Pancreas (tissue), 10 donors: ENCODE measurements around the gene UBQLN4. TPM values are rescaled to one million over a fixed set of nuclear protein-coding genes. Genes with fewer than 3 reads are reported as not detected.
"Not testable (repeated sequence)": the region's sequence is repeated elsewhere in the genome, so short reads cannot be mapped to it uniquely, and the experiment has no call there.

Experiments
- ATAC-seq, 4 donors: fragments of 200-7000 bp; cut with Tn5 transposase; one replicate each; pipeline versions ENCODE4 v1.8.0 to v1.9.1; 2020; ENCODE audit warnings: mild to moderate bottlenecking in 4 of 4, moderate library complexity in 4 of 4
- DNase-seq, 6 donors: peaks; one replicate each; pipeline ENCODE4 v3.0.0-alpha.2; 2020
- FAIRE-seq: peaks from 2 replicates; lab custom pipeline; 2012; peaks lifted over from hg19 to GRCh38; lab: Jason Lieb, UNC
- H3K27ac ChIP-seq, 4 donors: fragments of 200-600 bp; sonication (generic); 1 replicate in 3 of 4; 2 replicates in 1 of 4; pipeline versions ENCODE4 v1.5.0 to v1.8.0; 2020
- H3K27me3 ChIP-seq, 4 donors: fragments of 200-600 bp; one replicate each; pipeline ENCODE4 v1.8.0; 2021
- H3K36me3 ChIP-seq, 3 donors: fragments of 200-600 bp; sonication (generic) in 1 of 3; one replicate each; pipeline versions ENCODE4 v1.5.0 to v1.8.0; 2020 to 2021
- H3K4me1 ChIP-seq, 3 donors: fragments of 200-600 bp; one replicate each; pipeline ENCODE4 v1.8.0; 2021
- H3K4me3 ChIP-seq, 4 donors: fragments of 200-600 bp; sonication (generic) in 2 of 4; one replicate each; pipeline versions ENCODE4 v1.5.0 to v1.8.0; 2020 to 2021
- H3K9me3 ChIP-seq, 4 donors: fragments of 200-600 bp; one replicate each; pipeline ENCODE4 v1.8.0; 2021
- CTCF ChIP-seq, 4 donors: fragments of 200-600 bp; sonication (generic) in 3 of 4; IDR thresholded peaks; one replicate each; pipeline versions ENCODE4 v1.5.0 to v1.8.0; 2021; ENCODE audit warnings: antibody characterized with exemption in 4 of 4
- WGBS, 2 donors: extraction: QIAGEN DNeasy Blood & Tissue Kit; methylation state at CpG; one replicate each; pipeline ENCODE4 v1.1.7; 2013; 5-methylcytosine and 5-hydroxymethylcytosine counted together
- intact Hi-C, 3 donors: fragments of 100-400 bp; cut with DNase I; formaldehyde crosslinking; loops; one replicate each; pipeline versions ENCODE4 v1.11.1 to v1.14.2; 2022
- polyA plus RNA-seq, 2 donors: library from polyadenylated mRNA; stranded (reverse); fragments of 200-250 nt; gene quantifications; one replicate each; pipeline ENCODE4 v1.2.3, GENCODE V29; 2013
- total RNA-seq, 6 donors: library from RNA; stranded (reverse); fragmentation: NEBNext Ultra II Directional in 4 of 6; extraction: Animal tissue kit (Norgen Biotek cat#: 25700) in 4 of 6; gene quantifications; one replicate each; pipeline versions ENCODE4 v1.2.1 to v1.2.4, GENCODE V29; 2021 to 2023
- donor health status: healthy with polysubstance abuse.
- donor health status: DM: no; HTN: no; CAD: no; lungs with moderate emphysema.
- donor health status: DM: no; HTN: no; CAD: no.
- donor health status: control.
- donor health status: control.
- donor health status: Bipolar disorder and iron deficiency.
- donor health status: DM: yes; HTN: yes; CAD: no.
- donor health status: DM: no; HTN: no; CAD: no.
- donor health status: DM: no; HTN: no; CAD: no.
- donor health status: DM: yes; HTN: yes; CAD: no.

UBQLN4 gene
- total and polyA plus RNA-seq, 8 donors, result 14.1 to 28.2 (median 18.4) TPM

DNA sequence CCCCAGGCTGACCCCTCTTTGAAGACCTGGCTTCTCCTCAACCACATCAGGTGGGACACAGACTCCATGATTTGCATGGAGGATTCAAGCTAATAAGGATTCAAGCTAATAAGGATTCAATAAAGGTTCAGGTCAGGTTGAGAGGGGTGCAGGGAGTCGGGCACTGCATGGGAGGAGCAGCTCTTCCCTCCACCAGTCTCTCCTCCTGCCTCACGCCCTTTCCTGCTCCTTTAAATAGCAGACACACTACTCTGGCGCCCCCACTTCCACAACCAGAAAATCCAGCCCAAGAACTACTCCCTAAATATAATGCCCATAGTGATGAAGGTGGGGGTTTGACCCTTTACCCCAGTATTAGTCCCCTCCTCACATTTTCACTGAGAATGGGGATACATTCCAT, 21.6 kb upstream of the UBQLN4 start:
- ATAC-seq (no peak), FAIRE-seq (no peak), DNase-seq (no peak)
- no peak for TF ChIP-seq CTCF (IDR thresholded peaks at IDR 0.05)
- intact Hi-C loops, result no loop called here
- Histone ChIP-seq H3K9me3 (no peaks in the 10 kb centered on the region), H3K4me3 (no peak overlapping the region), H3K27ac (no peak overlapping the region), H3K36me3 (peaks cover 0 to under 1% (median 0%) of the 10 kb centered on the region in 3 donors), H3K27me3 (no peaks in the 10 kb centered on the region), H3K4me1 (no peaks in the 10 kb centered on the region)
- WGBS, 2 donors, result 61 to 68% methylated on average over 3 of the region's 3 CpGs

DNA sequence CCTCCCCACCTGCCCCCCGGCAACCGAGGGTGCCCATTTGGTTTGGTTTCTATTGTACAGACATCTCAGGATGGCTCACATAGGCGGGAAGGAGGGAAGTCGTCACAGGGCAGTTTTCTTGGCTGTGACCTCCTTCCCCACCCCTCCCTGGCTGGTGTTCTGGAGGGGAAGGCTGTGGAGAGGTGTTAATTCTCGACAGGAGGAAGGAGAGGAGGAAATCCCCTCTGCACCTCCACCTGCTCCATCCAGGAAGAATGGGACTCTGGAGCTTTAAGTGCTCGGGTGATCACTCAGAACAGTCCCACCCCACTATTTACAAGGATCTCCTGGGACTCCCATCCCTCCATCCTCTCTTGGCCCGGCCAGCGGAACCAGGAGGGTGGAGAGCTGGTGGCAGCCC, 21.1 kb upstream of the UBQLN4 start:
- whole genome bisulfite sequencing, 2 donors, result 70 to 74% methylated on average over 8 of the region's 8 CpGs
- intact Hi-C loops, result no loop called here
- Histone ChIP-seq H3K4me1 (no peaks in the 10 kb centered on the region), H3K27ac (no peak overlapping the region), H3K27me3 (no peaks in the 10 kb centered on the region), H3K36me3 (peaks cover 0 to 6% (median 0%) of the 10 kb centered on the region in 3 donors), H3K4me3 (no peak overlapping the region), H3K9me3 (no peaks in the 10 kb centered on the region)
- FAIRE-seq (no peak), ATAC-seq (no peak), DNase-seq (no peak)
- no peak for TF ChIP-seq CTCF (IDR thresholded peaks at IDR 0.05)

DNA sequence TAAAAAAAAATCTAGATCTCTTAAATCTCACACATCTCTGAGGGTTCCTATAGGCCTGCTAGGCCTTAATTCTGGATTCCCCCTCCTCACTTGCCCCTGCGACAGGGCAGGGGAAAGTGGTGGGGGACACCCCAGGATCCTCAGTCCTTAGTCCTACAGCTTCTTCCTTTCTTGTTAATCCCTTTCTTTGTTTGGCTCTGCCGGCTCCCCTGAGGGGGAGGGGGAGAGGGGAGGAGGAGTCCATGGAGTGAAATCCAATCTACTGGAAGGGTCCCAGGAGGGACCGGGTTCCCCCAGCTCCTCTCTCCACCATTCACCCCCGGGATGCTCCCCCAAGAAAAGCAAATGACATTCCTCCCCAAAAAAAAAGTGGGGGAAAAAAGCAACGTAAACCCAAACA, 20.1 kb upstream of the UBQLN4 start:
- TF ChIP-seq CTCF (IDR thresholded peaks at IDR 0.05), result no peak
- ATAC-seq, result no peak
- Histone ChIP-seq H3K36me3 (peaks cover 0 to 11% (median 0%) of the 10 kb centered on the region in 3 donors), H3K4me3 (no peak overlapping the region), H3K9me3 (no peaks in the 10 kb centered on the region), H3K4me1 (no peaks in the 10 kb centered on the region), H3K27me3 (no peaks in the 10 kb centered on the region), H3K27ac (no peak overlapping the region)
- FAIRE-seq, result no peak
- WGBS, 2 donors, result 63 to 64% methylated on average over 5 of the region's 5 CpGs
- intact Hi-C loops, result no loop called here
- DNase-seq, result no peak

GRCh38 chr1:156073110-156073687, 19.6 kb upstream of the UBQLN4 start:
- FAIRE-seq, result no peak
- no peak for ATAC-seq
- 0 to 31% methylated on average over 1 of the region's 1 CpG for WGBS, 2 donors
- TF ChIP-seq CTCF (IDR thresholded peaks at IDR 0.05), result no peak
- intact Hi-C loops, result no loop called here
- Histone ChIP-seq H3K4me1 (no peaks in the 10 kb centered on the region), H3K27ac (no peak overlapping the region), H3K27me3 (no peaks in the 10 kb centered on the region), H3K9me3 (no peaks in the 10 kb centered on the region), H3K36me3 (peaks cover 0 to 11% (median 0%) of the 10 kb centered on the region in 3 donors), H3K4me3 (no peak overlapping the region)
- no peak for DNase-seq

GRCh38 chr1:156072251-156072650, 18.7 kb upstream of the UBQLN4 start:
- H3K36me3 ChIP-seq, result peaks cover 0 to 11% (median 0%) of the 10 kb centered on the region in 3 donors
- TF ChIP-seq CTCF (IDR thresholded peaks at IDR 0.05), result no peak
- ATAC-seq (no peak), DNase-seq (no peak), FAIRE-seq (no peak)
- no peaks in the 10 kb centered on the region for H3K9me3 ChIP-seq
- H3K4me1 ChIP-seq, result no peaks in the 10 kb centered on the region
- no peaks in the 10 kb centered on the region for H3K27me3 ChIP-seq
- H3K27ac ChIP-seq, result no peak overlapping the region
- 67 to 76% methylated on average over 6 of the region's 6 CpGs for WGBS, 2 donors
- H3K4me3 ChIP-seq, result no peak overlapping the region
- intact Hi-C loops, result no loop called here

DNA sequence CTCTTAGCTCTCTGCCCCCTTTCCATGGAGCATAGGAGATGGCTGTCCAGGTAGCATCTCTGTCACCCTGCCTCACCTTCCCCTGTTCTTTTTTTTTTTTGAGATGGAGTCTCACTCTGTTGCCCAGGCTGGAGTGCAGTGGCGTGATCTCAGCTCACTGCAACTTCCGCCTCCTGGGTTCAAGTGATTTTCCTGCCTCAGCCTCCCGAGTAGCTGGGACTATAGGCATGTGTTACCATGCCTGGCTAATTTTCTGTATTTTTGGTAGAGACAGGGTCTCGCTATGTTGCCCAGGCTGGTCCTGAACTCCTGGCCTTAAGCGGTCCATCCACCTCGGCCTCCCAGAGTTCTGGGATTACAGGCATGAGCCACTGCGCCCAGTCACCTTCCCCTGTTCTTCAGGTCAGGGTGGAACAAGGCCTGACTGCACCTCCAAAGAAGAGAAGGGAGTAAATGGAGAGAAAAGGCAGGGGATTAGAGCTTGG, 17.8 kb upstream of the UBQLN4 start:
- H3K4me1 ChIP-seq, ATAC-seq, FAIRE-seq, intact Hi-C loops, H3K27me3 ChIP-seq, H3K27ac ChIP-seq, DNase-seq, H3K4me3 ChIP-seq, H3K9me3 ChIP-seq: not testable (repeated sequence)
- H3K36me3 ChIP-seq, result peaks cover 0 to 11% (median 0%) of the 10 kb centered on the region in 3 donors
- whole genome bisulfite sequencing, 2 donors, result 92 to 93% methylated on average over 7 of the region's 7 CpGs
